D341Med (cell line): ENCODE data around the gene PLXND1.
"Not testable (repeated sequence)": the region's sequence is repeated elsewhere in the genome, so short reads cannot be mapped to it uniquely, and the experiment has no call there.

Source experiments
- DNase-seq: peaks from one replicate; pipeline ENCODE4 v3.0.0; 2012; ENCODE audit warnings: low spot score

PLXND1 gene

DNA sequence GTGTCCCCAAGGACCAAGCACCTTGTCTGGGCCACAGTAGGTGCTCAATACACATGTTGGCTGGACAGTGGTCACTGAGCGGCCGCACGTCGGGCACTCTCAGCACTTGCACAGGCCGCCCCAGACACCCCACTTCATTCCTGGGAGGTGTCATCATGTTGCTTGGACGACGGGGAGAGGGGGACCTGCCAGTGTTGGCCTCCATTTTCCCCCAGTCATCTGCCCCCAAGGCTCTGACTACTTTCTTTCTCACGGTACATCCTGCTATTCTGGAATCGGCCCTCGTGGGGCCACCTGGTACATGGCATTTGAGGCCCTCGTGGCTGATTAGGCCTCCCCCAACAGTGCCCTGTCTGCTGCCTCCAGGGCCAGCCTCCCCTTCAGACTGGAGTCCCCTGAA is 79.2 kb downstream of the PLXND1 start:
- DNase-seq, result no peak

DNA sequence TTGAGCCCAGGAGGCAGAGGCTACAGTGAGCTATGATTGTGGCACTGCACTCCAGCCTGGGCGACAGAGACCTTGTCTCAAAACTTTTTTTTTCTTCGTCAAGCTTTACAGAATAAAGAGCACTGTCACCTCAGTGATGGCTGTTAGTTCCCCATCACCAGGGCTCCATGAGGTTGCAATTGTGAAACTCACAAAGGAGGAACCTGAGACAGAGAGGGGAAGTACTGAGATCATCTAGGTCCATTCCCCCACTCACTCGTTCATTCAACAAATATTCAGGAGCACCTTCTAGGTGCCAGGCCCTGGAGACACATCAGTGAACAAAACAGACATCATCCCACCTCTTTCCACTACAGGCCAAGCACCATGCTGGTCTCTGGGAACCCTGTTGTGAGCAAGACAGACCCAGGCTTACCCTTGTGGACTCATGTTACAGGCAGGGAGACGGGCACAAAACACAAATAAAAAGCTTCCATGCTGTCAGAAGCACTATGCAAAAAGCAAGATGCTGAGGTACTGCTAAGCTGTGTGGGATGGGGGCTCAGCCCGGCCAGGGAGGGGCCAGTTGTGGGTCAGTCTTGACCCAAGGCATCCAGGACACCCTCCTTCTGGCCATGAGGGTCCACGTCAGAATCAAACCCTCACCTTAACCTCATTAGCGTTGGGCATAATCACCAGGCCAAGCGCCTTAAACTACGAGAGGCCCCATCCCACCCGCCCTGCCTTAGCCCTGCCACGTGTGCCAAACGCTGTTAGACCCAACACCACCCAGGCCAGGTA is 80.2 kb downstream of the PLXND1 start:
- no peak for DNase-seq

DNA sequence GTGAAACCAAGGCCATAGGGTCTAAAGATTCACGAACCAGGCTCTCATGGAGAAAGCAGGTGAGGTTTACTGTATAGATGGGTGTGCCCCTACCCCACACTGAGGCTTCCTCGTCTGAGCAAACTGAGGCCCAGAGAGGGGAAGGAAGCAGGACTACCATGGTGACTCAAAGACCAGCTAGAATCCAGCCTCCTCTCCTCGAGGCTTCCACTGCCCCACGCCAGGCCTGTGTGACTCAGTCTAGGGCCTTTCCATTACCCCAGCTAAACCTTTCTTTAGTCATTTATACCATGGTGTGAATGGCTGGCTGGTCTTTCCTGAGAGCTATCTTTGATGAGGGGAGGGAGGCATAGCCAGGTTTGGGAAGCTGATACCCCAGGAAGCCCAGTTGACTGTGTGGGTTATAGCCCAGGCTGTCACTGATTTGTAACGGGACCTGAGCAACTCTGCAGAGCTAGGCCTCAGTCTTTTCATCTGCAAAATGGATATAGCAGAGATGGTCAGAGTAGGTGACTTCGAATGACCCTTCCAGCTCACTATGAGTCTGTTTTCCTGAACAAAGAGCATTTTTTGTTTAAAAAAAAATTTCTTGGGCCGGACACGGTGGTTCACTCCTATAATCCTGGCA is 81.0 kb downstream of the PLXND1 start:
- no peak for DNase-seq

DNA sequence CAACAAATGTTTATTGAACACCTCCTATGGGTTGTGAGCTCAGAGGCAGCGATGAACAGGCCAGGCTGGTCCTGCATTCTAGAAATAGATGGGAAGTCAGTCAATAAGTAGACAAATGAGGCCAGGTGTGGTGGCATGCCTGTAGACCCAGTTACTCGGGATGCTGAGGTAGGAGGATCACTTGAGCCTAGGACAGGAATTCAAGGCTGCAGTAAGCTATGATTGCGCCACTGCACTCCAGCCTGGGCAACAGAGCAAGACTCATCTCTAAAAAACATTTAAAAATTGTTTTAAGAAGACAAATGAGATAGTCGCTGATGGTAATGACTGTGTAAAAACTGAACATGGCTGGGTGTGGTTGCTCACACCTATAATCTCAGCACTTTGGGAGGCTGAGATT is 82.4 kb downstream of the PLXND1 start:
- no peak for DNase-seq

DNA sequence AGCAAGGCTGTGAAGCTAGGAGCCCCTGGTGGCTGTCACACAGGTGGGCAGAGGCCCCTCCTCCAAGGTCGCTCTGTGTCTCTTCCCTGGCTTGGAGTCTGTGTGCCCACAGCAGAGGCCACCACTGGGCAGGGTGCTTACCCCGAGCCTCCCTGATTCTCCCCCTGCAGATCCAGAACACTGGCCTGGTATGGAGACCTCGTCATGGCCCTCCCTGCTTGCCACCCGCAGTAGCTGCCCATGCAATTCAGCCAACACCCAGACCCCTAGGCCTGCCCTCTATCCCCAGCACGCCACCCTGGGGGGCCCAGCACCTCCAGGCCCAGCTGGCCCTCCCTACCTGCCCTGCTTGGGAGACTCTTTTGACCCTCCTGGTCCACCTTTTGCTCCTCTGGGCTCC is 83.5 kb downstream of the PLXND1 start:
- DNase-seq, result no peak

DNA sequence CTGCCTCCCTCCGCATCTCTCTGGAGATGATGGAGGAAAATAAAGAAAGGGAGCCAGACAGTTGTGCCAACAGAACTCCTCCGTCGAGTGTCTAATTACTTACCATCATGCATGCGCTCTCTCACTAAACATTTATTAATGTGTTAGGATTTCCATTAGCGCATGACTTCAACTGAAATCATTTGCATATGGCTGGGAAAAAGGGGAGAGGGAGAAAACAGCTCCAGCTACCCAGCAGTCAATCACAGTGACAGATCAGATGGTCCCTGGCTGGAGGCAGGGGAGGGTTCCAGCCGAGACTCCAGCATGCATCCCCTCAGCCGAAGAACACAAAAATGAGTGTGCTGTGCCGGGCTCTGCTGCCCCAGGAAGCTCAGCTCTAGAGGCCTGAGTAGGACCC is 84.9 kb downstream of the PLXND1 start:
- DNase-seq, result no peak

DNA sequence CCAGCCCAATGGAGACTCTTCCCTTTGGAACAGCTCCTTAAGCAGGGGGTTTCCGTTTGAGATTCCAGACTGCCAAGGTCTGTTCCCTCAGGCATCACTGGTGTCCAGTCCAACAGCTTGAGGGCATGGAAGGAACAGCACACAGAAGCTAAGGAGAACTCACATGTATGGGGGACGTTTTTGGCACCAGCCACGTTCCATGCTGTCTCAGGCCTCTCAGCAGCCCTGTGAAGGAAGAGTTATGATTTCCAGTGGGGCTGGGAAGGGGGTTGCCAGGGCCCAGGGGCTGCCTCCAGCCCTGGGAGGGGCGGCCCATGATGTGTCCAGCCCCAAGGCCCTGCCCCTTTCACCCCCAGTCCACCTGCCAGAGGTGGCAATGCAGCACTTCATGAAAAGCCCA is 85.5 kb downstream of the PLXND1 start:
- no peak for DNase-seq

DNA sequence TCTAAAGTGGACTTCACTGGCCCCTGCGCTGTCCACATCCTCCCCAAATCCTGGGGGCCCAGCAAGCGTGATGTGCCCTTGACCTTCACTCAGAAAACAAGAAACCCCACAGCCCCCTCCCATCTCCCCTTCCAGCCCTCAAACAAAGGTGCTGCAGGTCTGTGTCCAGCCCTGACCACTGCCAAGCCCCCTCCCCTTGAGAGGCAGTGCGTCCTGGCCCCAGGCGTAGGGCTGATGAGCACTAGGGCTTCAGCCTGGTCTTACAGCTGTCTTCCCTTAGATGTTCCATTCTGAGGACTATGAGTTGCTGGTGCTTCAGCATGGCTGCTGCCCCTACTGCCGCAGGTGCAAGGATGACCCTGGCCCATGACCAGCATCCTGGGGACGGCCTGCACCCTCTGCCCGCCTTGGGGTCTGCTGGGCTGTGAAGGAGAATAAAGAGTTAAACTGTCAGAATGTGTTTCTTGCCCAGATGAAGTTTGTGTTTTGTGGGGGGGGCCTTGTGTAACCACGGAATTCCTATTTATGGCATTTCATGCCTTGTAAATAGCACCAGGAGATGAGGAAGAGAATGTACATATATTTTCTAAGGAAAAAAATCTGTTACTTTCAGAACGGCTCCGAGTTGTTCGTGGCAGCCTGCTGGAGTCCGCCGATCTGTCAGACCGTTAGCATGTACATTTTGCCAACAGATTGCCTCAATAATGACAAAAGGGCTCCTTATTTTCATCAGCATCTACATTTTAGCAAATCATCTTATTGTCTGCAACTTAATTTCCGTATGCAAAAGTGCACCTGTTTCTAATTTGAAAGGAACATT is 86.4 kb downstream of the PLXND1 start:
- DNase-seq, result no peak

DNA sequence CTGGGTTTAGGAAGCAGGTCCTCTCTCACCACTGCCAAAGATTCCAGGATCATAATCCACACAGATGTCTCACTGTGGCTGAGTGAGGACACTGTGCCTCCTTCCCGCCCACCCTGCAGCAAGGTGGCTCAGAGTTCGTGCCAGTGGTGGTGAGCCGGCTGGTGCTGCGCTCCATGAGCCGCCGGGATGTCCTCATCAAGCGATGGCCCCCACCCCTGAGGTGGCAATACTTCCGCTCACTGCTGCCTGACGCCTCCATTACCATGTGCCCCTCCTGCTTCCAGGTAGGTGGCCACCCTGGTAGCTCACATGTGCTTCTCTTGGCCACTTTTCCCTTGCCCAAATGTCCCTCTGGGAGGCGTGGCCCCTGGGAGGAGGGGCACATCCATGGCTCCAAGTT is 87.0 kb downstream of the PLXND1 start:
- no peak for DNase-seq

DNA sequence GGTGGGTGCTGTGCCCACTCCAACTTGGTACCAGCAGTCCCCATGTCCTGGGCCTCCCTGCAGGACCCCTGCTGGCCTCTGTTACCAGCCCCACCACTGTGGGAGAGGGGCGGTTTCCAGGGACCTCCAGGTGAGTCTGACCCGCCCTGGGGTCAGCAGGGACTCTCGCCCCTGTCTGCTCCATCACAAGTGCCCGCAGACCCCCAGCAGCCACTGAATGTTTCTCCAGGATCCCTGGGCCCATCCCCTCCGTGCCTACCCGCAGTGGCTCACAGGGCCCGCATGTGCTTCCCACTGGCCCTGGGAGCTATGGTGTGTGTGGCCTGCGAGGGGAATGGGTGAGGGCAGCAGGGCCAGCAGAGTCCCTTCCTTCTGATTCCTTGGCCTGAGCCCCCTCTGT is 87.9 kb downstream of the PLXND1 start:
- DNase-seq, result no peak

DNA sequence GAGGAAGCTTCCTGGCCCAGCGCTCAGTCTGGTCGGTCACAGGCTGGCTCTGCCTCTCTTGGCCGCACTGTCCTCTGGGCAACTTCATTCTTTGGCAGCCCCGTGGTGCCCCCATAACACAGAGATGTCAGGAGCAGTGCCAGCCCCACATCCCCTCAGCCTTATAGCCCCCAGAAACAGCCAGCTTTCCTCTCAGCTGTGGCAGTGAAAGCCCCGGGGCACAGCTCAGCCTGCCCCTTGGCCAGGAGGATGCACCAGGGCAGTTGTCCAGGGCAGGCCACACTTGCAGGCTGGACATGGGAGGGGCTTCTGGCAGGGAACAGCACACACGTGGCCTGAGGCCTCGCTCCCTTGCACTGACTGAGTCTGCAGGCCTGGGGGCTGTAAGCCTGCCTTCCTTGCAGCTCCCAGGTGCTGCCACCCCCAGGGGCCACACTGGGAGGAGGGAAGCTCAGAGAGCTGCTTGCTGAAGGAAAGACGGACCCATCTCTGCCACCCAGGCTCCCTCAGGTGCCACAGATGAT is 88.4 kb downstream of the PLXND1 start:
- DNase-seq, result no peak

DNA sequence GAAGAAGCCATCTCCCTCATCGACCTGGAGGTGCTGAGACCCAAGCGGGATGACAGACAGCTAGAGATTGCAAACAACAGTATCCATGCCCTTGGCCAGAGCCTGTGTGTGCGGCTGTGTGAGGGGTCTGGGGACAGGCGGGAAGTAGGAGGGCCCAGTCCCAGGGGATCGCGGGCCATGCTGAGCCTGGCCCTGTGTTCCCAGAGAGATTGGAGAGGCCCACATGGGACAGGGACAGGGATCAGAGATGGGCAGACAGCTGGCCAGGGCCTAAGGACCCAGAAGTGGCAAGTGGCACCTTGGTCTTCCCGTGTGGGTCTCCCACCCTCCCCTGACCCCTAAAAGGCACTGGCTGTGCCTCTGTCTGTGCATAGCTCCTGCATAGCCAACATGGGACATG is 89.0 kb downstream of the PLXND1 start:
- no peak for DNase-seq

DNA sequence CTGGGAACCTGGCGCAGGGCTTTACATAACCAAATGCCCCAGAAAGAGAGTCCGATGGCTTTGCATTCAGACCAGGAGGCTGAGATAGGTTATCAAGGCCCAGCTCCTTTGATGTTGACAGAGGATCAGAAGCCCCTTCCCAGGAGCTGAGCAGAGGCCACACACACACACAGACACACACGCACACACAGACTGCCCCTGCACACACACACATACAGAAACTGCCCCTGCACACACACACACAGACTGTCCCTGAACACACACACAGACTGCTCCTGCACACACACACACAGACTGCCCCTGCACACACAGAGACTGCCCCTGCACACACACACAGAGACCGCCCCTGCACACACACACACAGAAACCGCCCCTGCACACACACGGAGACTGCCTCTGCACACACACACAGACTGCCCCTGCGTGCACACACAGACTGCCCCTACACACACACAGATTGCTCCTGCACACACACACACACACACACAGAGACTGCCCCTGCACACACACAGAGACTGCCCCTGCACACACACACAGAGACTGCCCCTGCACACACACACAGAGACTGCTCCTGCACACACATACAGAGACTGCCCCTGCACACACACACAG is 90.5 kb downstream of the PLXND1 start:
- not testable (repeated sequence) for DNase-seq

DNA sequence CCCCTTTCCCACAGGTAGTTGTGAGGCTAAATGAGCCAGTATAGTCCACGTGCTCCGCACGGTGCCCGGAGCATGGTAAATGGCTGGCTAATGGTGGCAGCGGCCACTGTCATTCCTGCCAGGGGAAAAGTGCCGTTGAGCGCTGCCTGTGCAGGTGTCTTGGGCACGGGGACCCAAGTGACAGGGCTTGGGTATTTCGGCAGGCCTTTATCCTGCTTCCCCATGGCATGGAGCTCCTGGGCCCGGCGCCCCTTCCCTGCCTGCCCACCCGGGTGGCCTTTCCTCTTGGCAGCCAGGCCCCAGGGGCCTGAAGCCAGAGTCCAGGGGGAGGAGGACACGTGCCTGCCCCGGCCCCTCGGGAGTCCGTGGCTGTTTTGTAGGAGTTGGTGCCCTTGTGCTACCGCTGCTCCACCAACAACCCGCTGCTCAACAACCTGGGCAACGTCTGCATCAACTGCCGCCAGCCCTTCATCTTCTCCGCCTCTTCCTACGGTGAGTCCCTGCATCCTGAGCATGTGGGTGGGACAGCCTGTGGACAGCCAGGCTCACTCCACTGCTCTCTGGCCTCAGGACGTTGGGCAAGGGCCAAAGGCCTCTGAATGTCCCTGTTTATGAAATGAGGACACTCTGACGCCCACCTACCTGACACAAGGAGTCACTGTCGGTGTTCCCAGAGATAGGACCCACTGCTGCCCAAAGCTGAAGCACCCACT is 91.2 kb downstream of the PLXND1 start:
- not testable (repeated sequence) for DNase-seq

DNA sequence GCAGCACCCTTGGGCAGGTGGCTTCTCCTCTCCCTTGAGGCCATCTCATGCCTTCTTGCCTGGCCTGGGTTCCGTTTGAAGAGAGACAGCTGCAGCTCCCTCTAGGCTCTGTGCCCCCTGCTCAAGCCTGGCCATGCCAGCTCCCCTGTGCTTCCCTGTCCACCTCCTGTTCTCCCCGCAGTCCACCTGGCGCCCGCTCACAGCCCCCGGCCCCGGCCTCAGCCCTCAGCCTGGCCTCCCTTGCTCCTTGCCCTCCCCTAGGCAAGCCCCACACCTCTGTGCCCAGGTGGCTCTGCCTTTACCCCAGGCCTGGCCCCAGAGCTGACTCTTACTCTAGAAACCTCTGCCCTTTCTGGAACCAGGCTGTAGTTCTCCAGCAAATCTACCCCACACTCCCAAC is 91.9 kb downstream of the PLXND1 start:
- no peak for DNase-seq

DNA sequence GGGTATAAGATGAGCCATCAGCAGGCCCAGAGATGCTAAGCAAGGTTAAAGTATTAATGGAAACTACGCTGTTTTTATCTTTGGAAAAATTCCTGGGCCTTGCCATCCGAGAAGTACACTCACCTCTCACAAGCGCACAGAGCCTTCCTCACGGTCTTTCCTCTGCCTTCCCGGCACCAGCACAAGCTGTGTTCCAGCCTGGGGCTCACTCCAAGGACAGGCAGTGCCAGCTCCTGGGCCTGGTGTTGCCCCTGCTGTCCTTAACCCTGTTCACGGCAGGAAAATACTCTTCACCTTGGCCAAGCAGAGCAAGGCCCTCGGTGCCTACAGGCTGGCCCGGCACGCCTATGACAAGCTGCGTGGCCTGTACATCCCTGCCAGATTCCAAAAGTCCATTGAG is 92.4 kb downstream of the PLXND1 start:
- DNase-seq, result no peak

DNA sequence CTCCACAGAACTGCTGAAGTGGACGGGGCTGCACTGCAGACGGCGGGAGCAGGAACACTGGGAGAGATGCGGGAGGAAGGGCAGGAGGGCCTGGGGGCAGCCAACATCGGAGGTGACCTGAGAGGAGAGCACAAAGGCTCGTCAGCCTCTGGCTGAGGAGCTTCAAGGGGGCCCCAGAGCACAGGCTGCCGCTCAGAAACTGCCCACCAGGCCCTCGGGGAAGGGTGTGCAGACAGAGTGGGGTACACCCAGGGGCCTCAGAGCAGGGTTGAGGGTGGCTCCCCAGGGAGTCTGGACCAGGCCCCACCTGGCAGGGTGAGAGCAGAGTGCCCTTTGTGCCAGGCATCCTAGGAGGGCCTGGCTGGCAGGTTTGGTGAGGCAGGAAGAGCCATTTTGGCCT is 92.8 kb downstream of the PLXND1 start:
- no peak for DNase-seq

DNA sequence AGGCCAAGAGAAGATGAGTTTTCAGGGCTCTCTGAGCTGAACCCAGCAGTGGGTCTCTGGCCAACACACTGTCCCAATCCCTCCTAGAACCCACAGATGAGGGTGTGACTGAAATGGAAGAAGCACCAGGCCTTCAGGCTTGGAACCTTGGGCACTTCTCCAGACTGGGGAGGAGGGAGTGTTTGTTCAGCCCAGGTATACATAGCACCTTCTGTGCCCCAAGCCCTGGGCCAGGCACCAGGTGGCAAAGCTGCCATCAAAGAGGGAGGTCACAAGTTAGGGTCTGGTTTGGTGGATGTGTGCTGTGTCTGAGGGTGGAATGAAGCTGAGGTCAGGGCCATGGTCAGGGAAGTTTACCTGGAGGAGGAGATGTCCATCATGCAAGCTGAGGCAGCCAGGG is 93.9 kb downstream of the PLXND1 start:
- no peak for DNase-seq

DNA sequence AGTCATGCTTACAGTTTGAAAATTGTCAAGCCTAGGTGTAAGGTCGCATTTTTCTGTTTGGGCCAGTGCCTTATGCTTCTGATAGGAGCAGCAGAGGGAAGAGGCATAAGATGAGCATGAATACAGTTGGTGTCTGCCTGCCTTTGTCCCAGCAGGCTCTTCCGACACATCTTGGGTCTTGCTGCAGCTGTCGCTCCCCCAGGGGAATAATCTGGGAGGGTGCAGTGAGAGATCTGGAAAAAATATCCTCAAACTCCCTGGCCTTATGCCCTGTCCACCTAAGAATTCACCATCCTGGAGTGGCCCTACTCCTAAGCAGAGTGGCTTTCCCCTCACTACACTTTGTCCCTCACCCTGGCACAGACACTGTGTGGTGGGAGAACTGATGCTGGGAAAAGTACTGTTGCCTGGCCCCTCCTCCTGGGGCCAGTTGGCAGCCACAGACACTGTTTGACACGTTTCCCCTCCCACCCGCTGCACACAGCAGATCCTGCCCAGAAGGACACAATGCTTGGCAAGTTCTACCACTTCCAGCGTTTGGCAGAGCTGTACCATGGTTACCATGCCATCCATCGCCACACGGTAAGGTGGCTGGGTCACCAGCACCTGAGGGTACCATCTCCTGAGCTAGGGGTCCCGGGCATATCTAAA is 99.2 kb downstream of the PLXND1 start:
- no peak for DNase-seq

DNA sequence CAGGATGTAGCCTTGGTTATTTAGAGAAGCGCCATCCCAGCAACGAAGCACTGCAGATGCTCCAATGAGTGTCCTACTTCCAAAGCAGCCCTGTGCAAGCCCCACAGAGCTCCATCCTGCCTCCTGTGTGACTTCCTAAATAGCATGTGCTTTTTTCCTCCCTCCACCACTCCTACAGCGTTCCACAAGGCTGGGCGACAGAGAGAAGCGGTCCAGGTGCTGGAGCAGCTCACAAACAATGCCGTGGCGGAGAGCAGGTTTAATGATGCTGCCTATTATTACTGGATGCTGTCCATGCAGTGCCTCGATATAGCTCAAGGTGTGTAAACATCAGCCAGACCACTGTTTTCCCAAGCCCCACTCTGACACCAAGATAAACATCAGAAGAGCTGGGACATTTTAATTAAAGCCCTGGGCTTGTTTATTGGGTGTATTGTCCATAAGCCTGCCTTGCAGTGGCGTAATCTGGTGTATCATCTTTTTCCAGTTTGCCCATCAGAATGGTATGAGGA is 100.2 kb downstream of the PLXND1 start:
- DNase-seq, result no peak

DNA sequence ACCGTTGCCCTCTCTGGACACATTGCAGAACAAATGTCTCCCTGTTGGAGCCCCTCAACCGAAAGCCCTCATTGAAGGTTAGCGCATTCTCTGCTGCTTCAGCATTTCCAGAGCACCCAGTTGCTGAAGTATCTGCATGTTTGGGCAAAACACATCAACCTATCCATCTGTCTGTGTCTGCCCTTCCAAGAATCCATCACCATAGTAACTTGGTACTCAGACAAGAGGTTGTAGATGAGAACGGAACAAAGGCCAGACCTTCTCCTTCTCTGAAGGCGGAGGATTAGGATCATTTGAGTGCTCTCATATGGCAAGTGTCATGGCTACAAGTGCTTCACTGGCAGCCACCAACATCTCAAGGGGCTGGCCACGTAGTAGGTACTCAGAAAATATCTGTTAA is 101.1 kb downstream of the PLXND1 start:
- no peak for DNase-seq
